Mucosa of rectum (tissue), 2 donors: ENCODE results near the gene DOCK3.
"Not testable (repeated sequence)": the region's sequence is repeated elsewhere in the genome, so short reads cannot be mapped to it uniquely, and the experiment has no call there.

Experiments used
- H3K27ac ChIP-seq, 2 donors: one replicate each; pipeline ENCODE4 v1.7.0; 2013; ENCODE audit warnings: inconsistent platforms in 2 of 2, low read depth in 2 of 2, low read length in 2 of 2
- H3K27me3 ChIP-seq, 2 donors: one replicate each; pipeline ENCODE4 v1.7.0; 2013; ENCODE audit warnings: low read length in 2 of 2; ENCODE audit not compliant: control insufficient read depth in 2 of 2, insufficient read depth in 2 of 2
- H3K36me3 ChIP-seq, 2 donors: one replicate each; pipeline ENCODE4 v1.7.0; 2013; ENCODE audit warnings: low read length in 2 of 2; ENCODE audit not compliant: control insufficient read depth in 2 of 2, insufficient read depth in 2 of 2
- H3K4me1 ChIP-seq, 2 donors: one replicate each; pipeline ENCODE4 v1.7.0; 2013; ENCODE audit warnings: low read length in 2 of 2, mild to moderate bottlenecking in 1 of 2; ENCODE audit not compliant: control insufficient read depth in 2 of 2, insufficient read depth in 2 of 2
- H3K4me3 ChIP-seq, 2 donors: one replicate each; pipeline ENCODE4 v1.7.0; 2013; ENCODE audit warnings: low read length in 2 of 2
- H3K9ac ChIP-seq, 2 donors: one replicate each; pipeline ENCODE4 v1.7.0; 2013; ENCODE audit warnings: low read length in 2 of 2, low read depth in 1 of 2, mild to moderate bottlenecking in 1 of 2
- H3K9me3 ChIP-seq, 2 donors: one replicate each; pipeline ENCODE4 v1.7.0; 2013; ENCODE audit warnings: low read length in 2 of 2; ENCODE audit not compliant: control insufficient read depth in 2 of 2
- donor health status: healthy.
- donor health status: Normal muscosa, but diverticular disease.

Gene DOCK3

DNA sequence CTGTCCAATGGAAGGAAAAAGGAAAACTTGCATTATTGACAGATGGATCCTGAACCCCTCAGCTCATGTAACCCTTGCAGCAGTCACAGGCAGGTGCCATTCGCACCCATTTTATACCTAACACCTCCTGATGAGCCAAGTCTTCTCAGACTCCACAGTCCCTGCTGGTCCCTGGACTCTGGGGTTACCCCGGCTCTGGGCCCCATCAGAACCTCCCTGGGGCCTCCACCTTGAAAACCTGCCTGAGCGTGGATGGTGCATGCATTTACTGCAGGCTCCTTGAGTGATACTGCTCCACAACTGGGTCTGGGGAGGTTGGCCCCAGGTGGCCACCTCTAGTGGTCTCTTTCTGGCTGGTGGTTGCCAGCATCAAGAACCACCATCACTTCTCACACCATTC is 15.9 kb upstream of the DOCK3 start:
- Histone ChIP-seq H3K27ac (no peak overlapping the region), H3K4me3 (no peak overlapping the region), H3K9ac (no peak overlapping the region), H3K27me3 (no peaks in the 10 kb centered on the region), H3K9me3 (no peaks in the 10 kb centered on the region), H3K4me1 (no peaks in the 10 kb centered on the region), H3K36me3 (no peaks in the 10 kb centered on the region)

DNA sequence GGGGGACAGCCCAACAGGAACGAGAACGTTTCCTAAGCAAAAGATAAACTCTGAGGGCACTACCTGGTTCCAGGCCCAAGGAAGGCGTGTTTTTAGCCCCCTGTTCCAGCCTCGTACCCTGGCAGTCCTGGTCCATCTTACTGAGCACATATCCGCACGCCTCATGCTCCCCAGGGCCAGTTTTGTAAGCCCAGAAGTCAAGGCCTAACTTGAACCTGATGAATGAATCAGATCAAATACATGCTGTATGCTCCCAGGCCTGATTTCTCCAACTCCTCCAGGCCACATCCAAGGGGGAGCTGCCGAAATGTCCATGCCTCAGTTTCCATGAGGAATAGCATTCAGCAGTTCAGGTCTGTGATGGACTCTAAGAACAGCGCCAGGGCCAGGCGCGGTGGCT is 14.3 kb upstream of the DOCK3 start:
- Histone ChIP-seq H3K9ac (no peak overlapping the region), H3K27me3 (no peaks in the 10 kb centered on the region), H3K4me1 (no peaks in the 10 kb centered on the region), H3K9me3 (no peaks in the 10 kb centered on the region), H3K4me3 (no peak overlapping the region), H3K27ac (no peak overlapping the region), H3K36me3 (no peaks in the 10 kb centered on the region)

GRCh38 chr3:50661321-50661837 is 13.3 kb upstream of the DOCK3 start:
- Histone ChIP-seq H3K36me3 (no peaks in the 10 kb centered on the region), H3K4me1 (no peaks in the 10 kb centered on the region), H3K27me3 (peaks cover 0 to 2% of the 10 kb centered on the region in 2 donors), H3K9me3 (no peaks in the 10 kb centered on the region), H3K4me3 (no peak overlapping the region), H3K9ac (no peak overlapping the region), H3K27ac (no peak overlapping the region)

- Histone ChIP-seq H3K4me3 (no peak overlapping the region), H3K9ac (no peak overlapping the region), H3K36me3 (no peaks in the 10 kb centered on the region), H3K4me1 (no peaks in the 10 kb centered on the region), H3K9me3 (no peaks in the 10 kb centered on the region), H3K27me3 (peaks cover 0 to 4% of the 10 kb centered on the region in 2 donors), H3K27ac (no peak overlapping the region)
Measured at GRCh38 chr3:50662408-50662807, 12.3 kb upstream of the DOCK3 start.

- Histone ChIP-seq H3K4me3 (no peak overlapping the region), H3K9ac (no peak overlapping the region), H3K36me3 (no peaks in the 10 kb centered on the region), H3K27me3 (peaks cover 2 to 4% of the 10 kb centered on the region in 2 donors), H3K9me3 (no peaks in the 10 kb centered on the region), H3K27ac (no peak overlapping the region), H3K4me1 (no peaks in the 10 kb centered on the region)
Measured at GRCh38 chr3:50665081-50665840, 9.5 kb upstream of the DOCK3 start.

DNA sequence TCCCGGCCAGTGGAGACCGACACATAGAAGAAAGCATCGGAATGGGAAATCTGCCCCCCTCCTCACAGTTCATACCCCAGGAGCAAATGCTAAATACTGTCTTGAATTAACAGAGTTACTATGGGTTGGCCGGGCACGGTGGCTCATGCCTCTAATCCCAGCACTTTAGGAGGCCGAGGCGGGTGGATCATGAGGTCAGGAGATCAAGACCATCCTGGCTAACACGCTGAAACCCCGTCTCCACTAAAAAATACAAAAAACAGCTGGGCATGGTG is 8.9 kb upstream of the DOCK3 start:
- H3K36me3 ChIP-seq, H3K9me3 ChIP-seq, H3K9ac ChIP-seq, H3K4me1 ChIP-seq, H3K27ac ChIP-seq, H3K4me3 ChIP-seq, H3K27me3 ChIP-seq: not testable (repeated sequence)

DNA sequence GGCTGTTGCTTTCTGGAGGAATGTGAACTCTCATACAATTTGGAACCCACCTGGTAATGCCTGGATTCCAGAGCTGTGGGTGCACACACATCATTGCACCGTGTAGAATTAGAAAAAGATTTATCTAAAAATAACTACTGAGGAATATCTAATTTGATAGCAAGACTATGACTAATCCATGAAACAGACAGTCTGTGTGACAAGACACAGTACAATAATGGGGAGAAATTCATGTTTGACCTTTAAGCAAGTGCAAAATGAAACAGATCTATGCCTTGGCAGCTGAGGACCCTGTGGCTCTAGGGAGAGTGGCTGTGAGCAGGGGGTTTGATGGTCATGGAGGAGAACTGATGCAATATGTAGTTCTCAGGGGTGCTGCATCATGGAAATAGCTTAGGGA is 7.9 kb upstream of the DOCK3 start:
- Histone ChIP-seq H3K4me3 (no peak overlapping the region), H3K36me3 (no peaks in the 10 kb centered on the region), H3K27ac (no peak overlapping the region), H3K9ac (no peak overlapping the region), H3K4me1 (no peaks in the 10 kb centered on the region), H3K9me3 (no peaks in the 10 kb centered on the region), H3K27me3 (peaks cover 2 to 4% of the 10 kb centered on the region in 2 donors)

- Histone ChIP-seq H3K27me3 (peaks cover 19 to 23% of the 10 kb centered on the region in 2 donors), H3K36me3 (no peaks in the 10 kb centered on the region), H3K9ac (no peak overlapping the region), H3K9me3 (no peaks in the 10 kb centered on the region), H3K4me1 (peaks cover 0 to 3% of the 10 kb centered on the region in 2 donors), H3K27ac (no peak overlapping the region), H3K4me3 (no peak overlapping the region)
Measured at GRCh38 chr3:50671331-50671730, 3.4 kb upstream of the DOCK3 start.

DNA sequence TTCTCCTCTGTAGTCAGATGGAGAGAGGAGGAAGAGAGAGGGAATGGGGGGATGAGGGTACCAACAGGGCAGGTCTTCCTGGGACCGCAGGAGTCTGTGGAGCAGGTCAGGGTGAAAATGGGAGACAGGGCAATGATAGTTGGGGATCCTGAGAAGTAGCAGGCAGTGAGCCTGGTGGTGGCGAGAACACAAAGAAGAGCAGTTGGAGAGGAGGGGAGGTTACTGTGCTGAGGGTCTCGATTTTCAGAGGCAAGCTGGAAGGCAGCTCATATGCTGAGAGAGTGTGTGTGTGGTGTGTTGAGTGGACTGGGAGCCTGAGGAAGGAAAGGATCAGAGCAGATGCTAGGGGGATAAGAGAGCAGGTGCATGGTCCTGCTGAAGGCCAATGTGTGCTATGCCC is 2.1 kb upstream of the DOCK3 start:
- Histone ChIP-seq H3K4me1 (peaks cover 0 to 3% of the 10 kb centered on the region in 2 donors), H3K9ac (no peak overlapping the region), H3K36me3 (no peaks in the 10 kb centered on the region), H3K27ac (no peak overlapping the region), H3K4me3 (no peak overlapping the region), H3K9me3 (no peaks in the 10 kb centered on the region), H3K27me3 (peaks cover 29 to 30% of the 10 kb centered on the region in 2 donors)

GRCh38 chr3:50673931-50674330 is 796 bp upstream of the DOCK3 start:
- H3K27ac ChIP-seq, result no peak overlapping the region
- no peaks in the 10 kb centered on the region for H3K9me3 ChIP-seq
- H3K27me3 ChIP-seq, result peaks cover 31 to 40% of the 10 kb centered on the region in 2 donors
- no peak overlapping the region for H3K4me3 ChIP-seq
- peaks cover 0 to 3% of the 10 kb centered on the region in 2 donors for H3K4me1 ChIP-seq
- no peak overlapping the region for H3K9ac ChIP-seq
- H3K36me3 ChIP-seq, result no peaks in the 10 kb centered on the region
